UCSD-AML1 (cell line): ENCODE results near the gene PEMT.

Experiments used
- DNase-seq: peaks from one replicate; lab custom pipeline; 2025; ENCODE audit not compliant: unreplicated experiment; lab: John Stamatoyannopoulos, UW

PEMT gene

DNA sequence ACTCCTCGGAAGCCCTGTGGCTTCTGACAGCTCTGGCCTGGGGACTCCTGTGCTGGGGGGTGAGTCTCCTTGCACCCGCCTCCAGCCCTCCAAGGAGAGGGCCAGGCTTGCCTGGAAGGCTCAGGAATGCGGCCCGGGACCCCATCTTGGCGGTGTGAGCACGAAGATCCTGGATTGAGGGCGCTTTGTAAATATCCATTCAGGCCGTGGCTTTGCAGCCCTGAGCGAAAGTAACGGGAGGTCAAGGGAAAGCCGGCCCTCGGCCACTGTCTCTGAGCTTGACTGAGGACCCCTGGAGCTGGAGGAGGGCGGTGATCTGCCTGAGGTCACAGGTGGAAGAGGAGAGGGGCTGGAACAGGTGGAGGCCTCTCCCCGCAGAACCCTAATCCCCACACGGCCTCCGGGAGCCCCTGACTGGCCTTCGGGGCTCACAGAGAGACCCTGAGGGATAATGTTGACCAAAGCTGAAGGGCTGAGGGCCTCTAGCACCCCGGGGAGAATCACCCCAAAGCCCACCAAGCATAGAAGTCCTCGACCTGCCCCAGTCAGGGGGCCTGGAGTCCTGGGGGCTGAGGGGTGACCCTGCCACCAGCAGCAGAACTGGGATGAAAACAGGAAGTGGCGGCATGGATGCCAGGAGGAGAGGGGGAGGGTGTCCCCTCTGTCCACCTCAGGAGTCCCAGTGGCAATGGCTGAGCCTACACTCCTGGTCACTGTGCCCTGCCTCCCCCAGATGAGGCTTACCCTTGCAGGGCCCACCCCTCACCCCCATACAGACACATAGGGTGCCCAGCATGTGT, 87.0 kb downstream of the PEMT start:
- DNase-seq: no peak

- DNase-seq: no peak
Measured at GRCh38 chr17:17503566-17504130, 87.9 kb downstream of the PEMT start.

DNA sequence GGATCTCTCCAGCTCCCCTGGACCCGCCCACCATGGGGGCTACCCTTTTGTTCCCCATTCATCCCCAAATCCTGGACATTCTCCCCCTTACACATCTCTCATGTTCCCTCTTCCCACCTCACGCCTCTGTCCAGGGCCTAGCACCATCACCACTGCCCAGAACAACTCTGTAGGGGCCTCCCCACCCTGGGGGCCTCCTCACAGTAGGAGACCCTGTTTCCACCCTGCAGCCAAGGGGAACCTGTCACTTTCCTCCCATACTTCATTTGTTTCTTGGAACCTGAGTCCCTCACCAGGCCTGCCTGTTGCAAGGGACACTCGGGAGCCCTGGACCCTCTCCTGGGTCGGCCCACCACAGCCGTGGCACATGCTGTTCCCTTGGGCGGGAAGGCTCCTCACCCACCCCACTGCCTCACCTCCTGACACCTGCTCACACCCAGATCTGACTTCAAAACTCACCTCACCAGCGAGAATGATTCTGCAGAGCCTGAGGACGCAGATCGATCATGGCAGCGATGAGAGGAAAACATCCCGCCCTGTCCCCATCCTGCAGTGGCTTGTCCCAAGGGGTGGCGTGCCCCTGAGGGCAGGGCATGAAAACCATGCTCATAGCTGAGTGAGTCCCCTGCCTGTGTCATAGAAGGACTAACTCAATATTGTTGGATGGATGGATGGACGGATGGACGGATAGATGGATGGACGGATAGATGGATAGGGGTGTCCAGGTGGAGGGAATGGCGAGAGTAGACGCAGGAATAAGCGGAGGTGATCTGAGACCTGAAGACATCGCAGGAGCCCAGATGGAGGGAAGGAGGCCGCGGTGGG, 88.6 kb downstream of the PEMT start:
- DNase-seq: no peak

GRCh38 chr17:17500999-17501605, 90.4 kb downstream of the PEMT start:
- DNase-seq: peak; percentile 49

DNA sequence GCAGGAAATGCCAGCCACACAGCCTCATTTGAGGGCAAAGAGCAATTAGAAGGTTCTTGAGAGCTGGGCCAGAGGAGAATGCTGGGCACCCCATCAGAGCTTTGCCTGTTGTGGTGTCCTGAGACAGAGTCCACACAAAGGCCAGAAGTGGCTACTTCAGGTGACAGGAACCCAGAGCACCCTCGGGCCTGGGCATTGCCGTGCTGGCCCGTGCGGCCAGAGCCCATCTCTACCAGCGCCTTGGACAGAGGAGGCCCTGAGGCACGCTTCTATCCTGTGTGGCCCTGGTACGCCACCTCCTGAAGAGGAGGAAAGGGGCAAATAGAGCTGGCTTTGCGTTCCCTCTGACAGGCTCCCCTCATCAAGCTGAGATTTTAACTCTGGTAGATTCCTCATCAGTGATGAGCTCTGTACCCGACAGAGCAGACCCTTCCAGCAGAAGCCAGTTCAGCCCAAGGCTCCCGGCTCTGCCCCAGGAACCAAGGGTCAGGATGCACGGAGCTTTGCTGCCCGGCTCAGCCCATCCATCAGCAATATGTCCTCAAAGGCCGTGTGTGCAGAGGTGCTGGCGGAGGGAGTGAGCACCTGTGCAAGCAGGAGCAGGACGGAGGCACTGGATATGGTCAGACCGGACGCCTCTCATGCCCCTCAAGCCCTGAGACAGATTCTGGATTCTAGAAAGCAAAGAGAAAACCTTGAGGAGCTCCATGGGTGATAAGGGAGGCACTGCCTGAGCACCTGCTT, 91.9 kb downstream of the PEMT start:
- DNase-seq: no peak

- DNase-seq: no peak
Measured at GRCh38 chr17:17498606-17499301, 92.8 kb downstream of the PEMT start.

DNA sequence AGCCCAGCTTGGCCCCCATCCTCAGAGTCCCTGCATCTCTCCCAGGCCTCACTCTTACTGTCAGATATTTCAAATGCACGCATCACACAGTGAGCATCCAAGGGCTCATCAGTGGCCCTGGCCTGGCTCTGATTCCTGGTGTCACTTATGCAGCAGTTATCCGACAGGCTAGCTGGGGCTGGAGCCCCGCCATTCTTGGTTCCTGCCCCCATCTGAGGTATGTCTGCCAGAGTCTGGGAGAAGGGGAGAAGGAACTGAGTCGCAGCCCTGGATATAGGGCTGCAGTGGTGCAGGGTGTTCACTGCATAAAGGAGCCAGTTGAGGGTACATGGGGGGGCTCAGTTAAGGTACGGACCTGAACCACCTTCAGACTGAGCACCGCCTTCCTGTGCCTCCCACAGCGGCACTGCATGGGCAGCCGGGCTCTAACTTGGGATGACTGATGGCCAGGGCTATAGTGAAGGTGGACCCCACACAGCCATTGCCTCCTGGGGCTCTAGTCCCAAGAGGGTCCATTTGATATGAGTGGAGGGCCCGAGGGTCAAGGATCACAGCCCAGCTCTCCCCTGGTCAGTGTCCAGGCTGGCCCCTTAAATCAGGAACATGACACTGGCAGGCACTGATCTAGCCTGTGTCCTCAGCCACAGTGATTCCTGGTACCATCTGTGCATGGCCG, 93.5 kb downstream of the PEMT start:
- no peak for DNase-seq

DNA sequence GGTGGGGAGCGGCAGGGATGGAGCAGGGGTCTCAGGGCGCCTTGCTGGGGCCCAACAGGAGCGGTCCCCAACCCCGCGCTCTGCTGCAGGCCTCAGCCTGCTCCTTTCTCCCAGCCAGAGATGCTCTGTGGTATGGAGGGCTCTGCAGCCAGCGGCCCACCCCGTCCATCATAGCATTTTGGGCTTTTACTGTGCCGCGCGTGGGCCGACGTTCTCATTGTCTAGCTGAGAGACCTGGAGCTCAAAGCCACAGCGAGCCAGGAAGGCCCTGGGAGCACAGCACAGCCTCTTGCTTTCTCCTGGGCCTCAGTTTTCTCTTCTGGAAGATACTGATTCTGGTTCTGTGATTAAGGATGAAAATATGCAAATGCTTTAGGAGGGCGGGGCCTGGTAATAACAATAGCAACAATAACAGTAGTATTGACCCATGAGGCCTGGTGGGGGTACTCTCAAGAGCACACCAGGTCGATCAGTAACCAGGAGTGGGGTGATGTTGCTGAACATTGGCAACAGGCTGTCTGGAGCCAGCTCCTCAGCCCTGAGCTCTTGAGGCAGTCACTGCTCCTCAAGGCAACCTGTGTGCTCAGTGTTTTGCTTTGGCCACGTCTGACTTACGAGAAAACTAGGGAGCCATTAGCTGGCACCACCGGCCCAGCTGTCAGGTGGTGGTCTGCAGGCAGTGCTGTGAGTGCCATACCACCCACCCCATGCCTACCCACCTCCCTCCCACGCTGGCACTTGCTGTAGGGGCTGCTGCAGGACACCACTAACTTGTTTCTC, 94.3 kb downstream of the PEMT start:
- DNase-seq: no peak

DNA sequence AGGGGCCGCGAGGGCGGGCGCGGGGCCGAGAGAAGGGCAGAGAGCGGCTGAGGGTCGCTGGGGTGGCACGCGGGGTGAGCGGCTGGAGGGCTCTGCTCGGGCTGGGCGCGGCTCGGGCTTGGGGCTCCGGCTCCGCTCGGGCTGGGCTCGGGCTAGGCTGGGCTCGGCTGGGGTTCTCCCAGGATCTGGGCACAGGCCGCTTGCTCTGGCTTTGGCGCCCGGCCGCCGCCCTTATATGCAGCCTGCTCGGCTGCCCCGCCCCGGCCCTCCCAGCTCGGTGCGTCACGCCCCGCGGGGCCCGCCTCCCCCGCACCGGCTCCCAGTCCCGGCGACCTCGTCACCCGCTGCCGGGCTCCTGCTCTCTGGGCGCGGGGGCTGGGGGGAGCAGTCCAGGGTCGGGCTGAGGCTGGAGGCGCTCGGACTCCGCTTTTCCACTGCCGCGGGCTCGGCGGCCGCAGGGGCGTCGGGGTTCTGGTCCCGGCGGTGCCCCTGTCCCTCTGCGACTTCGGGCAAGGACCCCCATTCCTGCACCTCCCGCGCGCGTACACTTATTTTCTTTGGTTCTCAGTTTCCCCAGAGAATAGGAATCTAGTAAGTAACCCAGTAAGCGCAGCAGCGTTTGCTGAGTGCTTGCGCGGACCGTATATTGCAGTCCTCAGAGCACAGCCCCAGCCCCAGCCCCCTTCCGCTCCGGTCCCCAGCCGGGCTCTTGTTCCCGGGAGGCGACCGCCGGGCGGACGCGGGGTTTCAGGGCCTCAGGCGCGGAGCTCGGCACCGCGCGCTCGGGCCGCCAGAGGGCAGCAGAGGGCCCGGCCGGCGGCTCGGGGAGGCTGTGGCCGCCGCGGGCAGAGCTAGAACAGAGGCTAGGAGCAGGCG, 95.1 kb downstream of the PEMT start, which contains the start of gene RASD1:
RASD1 (minus strand) TSS at position 207 of the 876 bp plus-strand sequence. CDS start 214 bp downstream, outside the sequence.
- DNase-seq: peak; percentile 84

DNA sequence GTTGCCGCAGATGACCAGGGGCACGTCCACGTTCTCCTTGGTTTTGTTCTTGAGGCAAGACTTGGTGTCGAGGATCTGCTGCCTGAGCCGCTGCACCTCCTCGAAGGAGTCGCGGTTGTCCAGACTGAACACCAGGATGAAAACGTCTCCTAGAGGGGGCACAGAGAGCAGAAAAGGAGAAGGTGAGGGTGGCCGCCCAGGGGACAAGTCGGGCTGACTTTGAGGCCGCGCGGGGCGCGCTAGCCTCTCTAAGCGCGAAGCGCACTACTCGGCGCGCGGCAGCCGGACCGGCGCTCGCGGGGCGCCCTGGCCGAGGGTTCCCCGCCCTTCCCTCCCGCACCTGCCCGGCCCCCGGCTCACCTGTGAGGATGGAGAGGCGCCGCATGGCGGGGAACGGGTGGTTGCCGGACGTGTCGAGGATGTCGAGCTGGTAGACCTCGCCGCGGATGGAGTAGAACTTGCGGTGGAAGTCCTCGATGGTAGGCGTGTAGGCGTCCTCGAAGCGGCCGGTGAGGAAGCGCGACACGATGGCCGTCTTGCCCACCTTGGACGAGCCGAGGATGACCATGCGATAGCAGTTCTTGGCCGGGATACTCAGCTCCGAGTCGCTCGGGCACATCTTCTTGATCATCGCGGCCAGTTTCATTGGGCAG, 95.8 kb downstream of the PEMT start:
- DNase-seq: no peak

DNA sequence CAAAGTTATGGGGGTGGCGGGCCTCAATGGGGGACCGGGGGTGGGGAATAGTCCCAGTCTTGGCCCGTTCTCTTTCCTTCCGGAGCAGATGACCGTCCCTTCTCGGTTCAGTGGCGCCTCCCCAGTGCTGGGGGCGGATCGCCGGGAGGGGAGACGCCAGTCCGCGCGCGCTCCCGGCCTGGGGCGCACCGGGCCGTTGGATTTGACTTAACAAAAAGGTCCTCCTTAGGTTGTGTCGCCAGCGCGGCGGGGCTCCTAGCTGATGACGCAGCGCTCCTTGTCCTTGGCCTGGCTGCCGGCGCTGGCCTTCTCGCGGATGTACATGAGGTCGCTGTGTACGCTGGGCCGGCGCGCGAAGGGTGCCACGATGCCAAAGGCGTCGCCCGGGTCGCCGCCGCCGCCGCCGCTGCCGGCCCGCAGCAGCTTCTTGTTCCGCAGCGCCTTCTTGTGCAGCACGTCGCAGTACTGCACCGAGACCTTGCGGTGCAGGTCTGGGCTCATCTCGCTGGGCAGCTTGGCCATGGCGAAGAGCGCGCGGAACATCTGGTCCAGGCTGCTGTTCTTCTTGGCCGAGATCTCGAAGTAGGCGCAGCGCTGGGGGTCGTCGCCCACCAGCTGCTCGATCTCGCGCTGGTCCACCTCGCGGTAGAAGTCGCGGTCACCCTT, 96.5 kb downstream of the PEMT start:
- no peak for DNase-seq

GRCh38 chr17:17494499-17494869, 97.0 kb downstream of the PEMT start:
- no peak for DNase-seq

DNA sequence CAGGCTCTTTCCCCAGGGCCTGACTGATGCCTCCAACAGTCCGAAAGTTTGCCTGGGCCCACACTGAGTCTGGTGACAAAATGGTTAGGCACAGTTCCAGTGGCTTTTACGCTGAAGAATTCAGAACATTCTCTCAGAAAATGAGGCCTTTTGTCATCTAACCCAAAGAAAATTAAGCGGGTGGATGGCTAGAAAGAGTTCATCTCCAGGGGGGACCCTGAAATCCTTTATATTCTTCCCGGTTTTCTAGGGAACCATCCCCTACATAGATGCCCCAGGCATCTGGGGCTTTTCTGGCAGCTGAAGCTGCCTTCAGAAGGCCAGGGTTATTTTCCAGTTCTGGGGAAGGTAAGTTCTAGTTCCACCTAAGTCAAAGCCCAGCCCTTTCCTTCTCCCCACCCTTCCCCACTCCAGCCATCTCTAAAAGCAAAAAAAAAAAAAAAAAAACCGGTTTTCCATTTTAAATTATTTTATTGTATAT, 97.5 kb downstream of the PEMT start:
- DNase-seq: no peak

DNA sequence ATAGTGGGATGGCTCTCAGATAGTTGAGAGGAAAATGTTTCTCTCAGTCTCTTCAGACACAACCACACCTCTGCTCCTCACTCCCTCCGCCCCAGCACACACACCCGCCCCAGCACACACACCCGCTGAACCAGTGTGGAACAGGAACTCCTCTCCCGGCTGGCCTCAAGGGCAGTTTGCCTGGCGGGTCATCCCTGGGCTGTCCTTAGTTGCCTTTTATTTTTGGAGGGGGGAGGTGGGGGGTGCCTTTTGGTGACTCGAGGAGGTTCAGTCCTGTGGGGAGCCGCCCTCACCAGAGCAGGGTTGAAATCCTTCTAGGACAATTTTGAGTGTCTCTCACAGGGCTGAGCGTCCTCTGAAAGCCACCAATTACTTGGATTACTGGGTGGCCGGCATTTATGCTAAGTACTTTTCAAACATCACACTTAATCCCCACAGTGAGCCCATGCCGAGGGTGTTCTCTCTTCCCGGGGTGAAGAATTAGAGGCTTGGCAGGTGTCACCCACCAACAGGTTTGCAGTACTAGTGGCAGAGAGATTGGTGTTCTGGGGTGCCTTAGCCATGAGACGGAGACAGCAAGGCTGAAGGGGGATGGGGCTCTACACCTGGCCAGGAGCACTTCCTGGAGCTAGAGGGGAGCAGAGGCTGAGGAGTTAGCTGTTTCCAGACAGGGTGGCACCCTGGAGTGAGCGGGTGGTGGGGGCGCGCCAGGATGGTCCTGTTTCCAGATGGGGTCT, 98.1 kb downstream of the PEMT start:
- no peak for DNase-seq

- no peak for DNase-seq
Measured at GRCh38 chr17:17492571-17492970, 98.9 kb downstream of the PEMT start.

GRCh38 chr17:17492085-17492484, 99.4 kb downstream of the PEMT start:
- no peak for DNase-seq
